GM12878 (cell line): Measurements from ENCODE around the gene EHMT2. TPM values are rescaled to one million over a fixed set of nuclear protein-coding genes. Genes with fewer than 3 reads are reported as not detected.

Experiments
- ATAC-seq: fragments of 200-7000 bp; cut with Tn5 transposase; 3 replicates; pipeline ENCODE4 v1.9.1; 2020; ENCODE audit warnings: mild to moderate bottlenecking, moderate library complexity
- BruUV-seq: library from RNA; stranded (reverse); fragments of 400-500 nt; replicated peaks from 2 replicates; lab custom pipeline; 2021; lab: Mats Ljungman, UMichigan
- CTCF ChIA-PET: fragments of 300-600 bp; sonication (Branson Sonifier 250); formaldehyde crosslinking; extraction: SDS; loops from one replicate; lab custom pipeline; 2021; ENCODE audit warnings: inconsistent platforms; lab: Yijun Ruan, JAX
- POLR2A ChIA-PET: fragments of 350-600 bp; formaldehyde crosslinking; extraction: SDS; loops from one replicate; lab custom pipeline; 2021; ENCODE audit warnings: inconsistent platforms; lab: Charles Lee
- RAD21 ChIA-PET: fragments of 300-600 bp; sonication (Branson Sonifier 250); formaldehyde crosslinking; loops from one replicate; lab custom pipeline; 2023; ENCODE audit warnings: antibody characterized with exemption; ENCODE audit not compliant: unreplicated experiment; lab: Charles Lee
- SMC1A ChIA-PET: fragments of 300-600 bp; sonication (Branson Sonifier 250); formaldehyde crosslinking; loops from one replicate; lab custom pipeline; 2023; ENCODE audit not compliant: unreplicated experiment, uncharacterized antibody; lab: Charles Lee
- DNase-seq: peaks from one replicate; pipeline ENCODE4 v3.0.0-alpha.2; 2011; ENCODE audit warnings: low read depth, low spot score
- FAIRE-seq: peaks from 3 replicates; lab custom pipeline; 2011; peaks lifted over from hg19 to GRCh38; lab: Jason Lieb, UNC
- H2AFZ ChIP-seq: 2 replicates; pipeline ENCODE4 v1.6.0; 2011; ENCODE audit warnings: low read depth, low read length, control low read depth; ENCODE audit not compliant: control insufficient read depth
- H3K27ac ChIP-seq: 2 replicates; pipeline ENCODE4 v1.5.1; 2011; ENCODE audit warnings: control low read depth; ENCODE audit not compliant: control insufficient read depth, insufficient read depth
- H3K27me3 ChIP-seq, 2 experiments: replicated peaks in 1 of 2; 2 replicates each; pipeline versions ENCODE4 v1.6.0 to v1.6.1; 2011; ENCODE audit warnings: low read length in 1 of 2; ENCODE audit not compliant: control insufficient read depth in 2 of 2, insufficient read depth in 2 of 2
- H3K36me3 ChIP-seq, 2 experiments: 2 replicates each; pipeline ENCODE4 v1.5.1; 2011; ENCODE audit warnings: low read length in 1 of 2; ENCODE audit not compliant: control insufficient read depth in 2 of 2, insufficient read depth in 2 of 2
- H3K4me1 ChIP-seq: 2 replicates; pipeline ENCODE4 v1.6.1; 2011; ENCODE audit warnings: mild to moderate bottlenecking, low read length, moderate library complexity, mixed read lengths; ENCODE audit not compliant: control insufficient read depth, insufficient read depth
- H3K4me2 ChIP-seq: 2 replicates; pipeline ENCODE4 v1.6.0; 2011; ENCODE audit warnings: control low read depth; ENCODE audit not compliant: control insufficient read depth, insufficient read depth
- H3K4me3 ChIP-seq: fragments of 200-600 bp; sonication (generic); 2 replicates; pipeline ENCODE4 v1.5.1; 2016
- H3K79me2 ChIP-seq: 2 replicates; pipeline ENCODE4 v1.6.0; 2011; ENCODE audit warnings: low read length; ENCODE audit not compliant: control insufficient read depth, insufficient read depth
- H3K9ac ChIP-seq: 2 replicates; pipeline ENCODE4 v1.8.0; 2011; ENCODE audit warnings: low read length, control low read depth, mixed read lengths; ENCODE audit not compliant: control insufficient read depth, insufficient read depth
- H3K9me3 ChIP-seq: replicated peaks from 3 replicates; pipeline ENCODE4 v1.5.1; 2011; ENCODE audit warnings: mild to moderate bottlenecking, low read length; ENCODE audit not compliant: control insufficient read depth, insufficient read depth
- H4K20me1 ChIP-seq: 2 replicates; pipeline ENCODE4 v1.6.0; 2011; ENCODE audit not compliant: control insufficient read depth, insufficient read depth
- BCL11A ChIP-seq: IDR thresholded peaks from 2 replicates; pipeline ENCODE4 v1.6.1; 2011; ENCODE audit warnings: low read depth, low read length
- E2F4 ChIP-seq: IDR thresholded peaks from 2 replicates; pipeline ENCODE4 v1.6.1; 2012; ENCODE audit warnings: low read depth, low read length, improper control_type of control experiment
- IKZF2 ChIP-seq, 2 experiments: fragments of 450-650 bp; IDR thresholded peaks; 2 replicates each; pipeline ENCODE4 v1.6.1; 2017; ENCODE audit warnings: mild to moderate bottlenecking in 2 of 2, moderate library complexity in 2 of 2
- POLR2A ChIP-seq: IDR thresholded peaks from 2 replicates; pipeline ENCODE4 v1.6.1; 2011; ENCODE audit warnings: low read depth, mild to moderate bottlenecking, low read length
- RUNX3 ChIP-seq: IDR thresholded peaks from 2 replicates; pipeline ENCODE4 v1.6.1; 2012; ENCODE audit warnings: low read length, inconsistent platforms
- SIN3A ChIP-seq: IDR thresholded peaks from 2 replicates; pipeline ENCODE4 v1.6.1; 2012; ENCODE audit warnings: low read depth, low read length, improper control_type of control experiment
- TAF1 ChIP-seq: IDR thresholded peaks from 2 replicates; pipeline ENCODE4 v1.6.1; 2011; ENCODE audit warnings: mild to moderate bottlenecking, low read depth, low read length, borderline replicate concordance
- ZNF622 ChIP-seq: fragments of 450-650 bp; IDR thresholded peaks from 2 replicates; pipeline ENCODE4 v1.6.1; 2017; ENCODE audit warnings: mild to moderate bottlenecking, inconsistent platforms
- WGBS: methylation state at CpG from one replicate; pipeline ENCODE4 v1.1.6; 2016; ENCODE audit warnings: low lambda C conversion rate; ENCODE audit not compliant: insufficient replicate concordance, insufficient coverage; ENCODE audit errors: missing lambda C conversion rate; 5-methylcytosine and 5-hydroxymethylcytosine counted together
- in situ Hi-C: fragments of 300-500 bp; cut with MboI; formaldehyde crosslinking; loops from 9 replicates; pipeline ENCODE4 v1.14.3; 2018; ENCODE audit warnings: mixed read lengths
- intact Hi-C: fragments of 100-400 bp; cut with micrococcal nuclease; formaldehyde crosslinking; loops from one replicate; pipeline ENCODE4 v1.14.2; 2022; ENCODE audit not compliant: unreplicated experiment
- polyA plus RNA-seq, 11 experiments: library from polyadenylated mRNA; depleted of rRNA in 4 of 11; unstranded in 6 of 11; stranded (reverse) in 5 of 11; fragments of >200 nt; fragmentation: Nextera tagmentation in 4 of 11; fragmentation: Illumina TruSeq in 1 of 11; extraction: Ambion mirVana in 4 of 11; extraction: Trizol in 1 of 11; gene quantifications; 1 replicate in 1 of 11; 2 replicates in 10 of 11; pipeline versions ENCODE4 v1.2.1 to v1.2.3, GENCODE V29; 2011 to 2016; ENCODE audit warnings: inconsistent platforms in 2 of 11, missing spikeins in 2 of 11, low read depth in 1 of 11
- total RNA-seq, 4 experiments: library from RNA; depleted of rRNA in 3 of 4; stranded (reverse); fragments of >200 nt in 3 of 4; fragmentation: Illumina TruSeq in 1 of 4; extraction: Trizol in 1 of 4; gene quantifications; 2 replicates each; pipeline versions ENCODE4 v1.2.1 to v1.2.3, GENCODE V29; 2013 to 2021
- TF ChIP-seq, protein P1 (sequence below): fragments of 450-650 bp; IDR thresholded peaks from 2 replicates; pipeline ENCODE4 v1.6.1; 2018; ENCODE audit warnings: borderline replicate concordance, mild to moderate bottlenecking; ENCODE audit not compliant: partially characterized antibody

EHMT2 gene
- total and polyA plus RNA-seq, 10 of the 15 experiments (the other 5 are each of a cell fraction or from before 2014, with no cell fraction given) = 1.7 to 53.2 (median 36.3) TPM

DNA sequence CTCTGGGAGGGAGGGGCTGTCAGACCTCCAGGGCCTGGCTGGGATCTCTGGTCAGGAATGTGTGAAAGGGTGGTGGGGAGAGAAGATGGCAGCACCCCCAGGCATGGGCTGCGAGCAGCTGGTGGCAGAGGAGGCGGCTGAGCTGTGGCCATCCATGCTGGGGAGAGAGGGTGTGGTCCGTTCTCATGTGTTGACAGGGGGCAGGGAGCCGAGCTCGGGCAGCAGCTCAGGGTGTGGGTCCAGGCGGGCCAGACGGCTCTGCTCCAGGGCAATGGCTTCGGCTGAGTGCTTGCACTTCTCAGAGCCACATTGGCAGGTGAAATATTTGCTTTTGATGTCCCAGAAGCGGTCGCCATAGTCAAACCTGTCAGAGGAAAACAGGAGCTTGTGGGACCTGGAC, 17.6 kb downstream of the EHMT2 start:
- Histone ChIP-seq H3K27me3 (no peaks in the 10 kb centered on the region), H3K9ac (no peak overlapping the region), H3K4me2 (no peak overlapping the region), H3K4me1 (no peaks in the 10 kb centered on the region), H2AFZ (no peak overlapping the region), H4K20me1 (no peaks in the 10 kb centered on the region), H3K4me3 (no peak overlapping the region), H3K9me3 (no peaks in the 10 kb centered on the region), H3K79me2 (no peaks in the 10 kb centered on the region), H3K27ac (no peak overlapping the region), H3K36me3 (peaks cover 0 to 20% of the 10 kb centered on the region in 2 experiments; a peak in 3 of 4 replicates)
- intact Hi-C loops (no loop called here), in situ Hi-C loops (no loop called here)
- 0 out of 2 replicates have a peak, but pooled peaks have one; percentile 10 for TF ChIP-seq POLR2A
- TF ChIP-seq IKZF2 (IDR thresholded peaks at IDR 0.05) = no peak
- BruUV-seq = TSS peak; percentile 92
- DNase-seq (no peak), FAIRE-seq (no peak), ATAC-seq (no peak)
- 81% methylated on average over 10 of the region's 10 CpGs for WGBS
- RAD21 ChIA-PET = no interaction called here
- CTCF ChIA-PET = no interaction called here
- SMC1A ChIA-PET = no interaction called here
- POLR2A ChIA-PET = no interaction called here

DNA sequence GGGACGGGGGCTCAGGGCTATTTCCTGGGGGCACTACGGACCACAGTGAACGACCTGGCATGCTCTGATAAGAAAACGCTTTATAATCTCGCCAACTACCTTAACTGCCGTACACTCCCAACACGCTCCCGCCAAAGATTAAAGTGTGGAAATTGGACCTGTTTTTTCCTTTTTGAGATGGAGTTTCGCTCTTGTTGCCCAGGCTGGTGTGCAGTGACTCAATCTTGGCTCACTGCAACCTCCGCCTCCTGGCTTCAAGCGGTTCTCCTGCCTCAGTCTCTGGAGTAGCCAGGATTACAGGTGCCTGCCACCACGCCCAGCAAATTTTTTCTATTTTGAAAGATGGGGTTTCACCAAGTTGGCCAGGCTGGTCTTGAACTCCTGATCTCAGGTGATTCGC, 18.4 kb downstream of the EHMT2 start:
- Histone ChIP-seq H3K27ac (no peak overlapping the region), H3K9ac (no peak overlapping the region), H3K4me3 (no peak overlapping the region), H3K4me1 (no peaks in the 10 kb centered on the region), H3K79me2 (no peaks in the 10 kb centered on the region), H4K20me1 (no peaks in the 10 kb centered on the region), H3K4me2 (no peak overlapping the region), H3K27me3 (no peaks in the 10 kb centered on the region), H2AFZ (no peak overlapping the region), H3K36me3 (peaks cover 0 to 16% of the 10 kb centered on the region in 2 experiments; a peak in 3 of 4 replicates), H3K9me3 (no peaks in the 10 kb centered on the region)
- no peak for ATAC-seq
- ChIA-PET SMC1A (no interaction called here), RAD21 (no interaction called here), CTCF (interaction anchor here (0.5 kb wide), 1 partner anchor 30 kb away, joined by 3 read pairs; no protein-coding TSS in a partner anchor), POLR2A (no interaction called here)
- WGBS = 93% methylated on average over 13 of the region's 13 CpGs
- no peak for DNase-seq
- intact Hi-C loops = no loop called here
- in situ Hi-C loops = no loop called here
- no peak for FAIRE-seq
- no TSS peak for BruUV-seq
- TF ChIP-seq, protein P1, sequence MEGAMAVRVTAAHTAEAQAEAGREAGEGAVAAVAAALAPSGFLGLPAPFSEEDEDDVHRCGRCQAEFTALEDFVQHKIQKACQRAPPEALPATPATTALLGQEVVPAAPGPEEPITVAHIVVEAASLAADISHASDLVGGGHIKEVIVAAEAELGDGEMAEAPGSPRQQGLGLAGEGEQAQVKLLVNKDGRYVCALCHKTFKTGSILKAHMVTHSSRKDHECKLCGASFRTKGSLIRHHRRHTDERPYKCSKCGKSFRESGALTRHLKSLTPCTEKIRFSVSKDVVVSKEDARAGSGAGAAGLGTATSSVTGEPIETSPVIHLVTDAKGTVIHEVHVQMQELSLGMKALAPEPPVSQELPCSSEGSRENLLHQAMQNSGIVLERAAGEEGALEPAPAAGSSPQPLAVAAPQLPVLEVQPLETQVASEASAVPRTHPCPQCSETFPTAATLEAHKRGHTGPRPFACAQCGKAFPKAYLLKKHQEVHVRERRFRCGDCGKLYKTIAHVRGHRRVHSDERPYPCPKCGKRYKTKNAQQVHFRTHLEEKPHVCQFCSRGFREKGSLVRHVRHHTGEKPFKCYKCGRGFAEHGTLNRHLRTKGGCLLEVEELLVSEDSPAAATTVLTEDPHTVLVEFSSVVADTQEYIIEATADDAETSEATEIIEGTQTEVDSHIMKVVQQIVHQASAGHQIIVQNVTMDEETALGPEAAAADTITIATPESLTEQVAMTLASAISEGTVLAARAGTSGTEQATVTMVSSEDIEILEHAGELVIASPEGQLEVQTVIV = no peak
- no peak for TF ChIP-seq SIN3A
- no peak for TF ChIP-seq ZNF622
- no peak for TF ChIP-seq TAF1
- TF ChIP-seq BCL11A = no peak
- TF ChIP-seq RUNX3 = no peak
- no peak for TF ChIP-seq E2F4
- 0 out of 2 replicates have a peak, but pooled peaks have one; percentile 9 for TF ChIP-seq POLR2A
